Activated naive CD4-positive, alpha-beta T cell treated with Interleukin-2 at 50 U/mL for 16 hours (primary cell): Measurements from ENCODE around the gene OLFML1.

ENCODE experiments used
- DNase-seq: peaks from one replicate; pipeline ENCODE4 v3.0.0-alpha.2; 2020

Gene OLFML1

GRCh38 chr11:7485186-7486097, at the start of gene OLFML1:
TSS of gene OLFML1 (plus strand) at chr11:7485506. CDS start at chr11:7485876, 370 bp downstream.
- DNase-seq, result no peak

- no peak for DNase-seq
Measured at GRCh38 chr11:7436146-7436545, 49.2 kb upstream of the OLFML1 start.

DNA sequence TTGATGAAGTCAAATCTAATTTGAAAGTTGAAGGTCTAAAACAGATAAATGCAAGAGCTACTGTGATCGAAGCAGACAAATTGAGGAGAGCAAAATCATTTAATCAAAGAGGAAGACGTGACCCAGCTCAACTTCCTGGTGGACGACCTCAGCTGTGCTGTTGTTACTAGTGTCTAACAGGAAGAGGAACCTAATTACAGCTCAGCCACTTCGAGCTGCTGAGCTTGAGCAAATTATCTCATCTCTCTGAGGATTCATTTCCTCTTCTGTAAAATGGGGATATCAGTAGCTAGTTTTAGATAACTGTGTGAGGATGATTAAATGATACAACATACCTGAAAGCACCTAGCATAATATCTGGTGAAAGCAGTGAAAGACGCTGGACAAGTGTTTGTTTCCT, 48.6 kb upstream of the OLFML1 start:
- no peak for DNase-seq

DNA sequence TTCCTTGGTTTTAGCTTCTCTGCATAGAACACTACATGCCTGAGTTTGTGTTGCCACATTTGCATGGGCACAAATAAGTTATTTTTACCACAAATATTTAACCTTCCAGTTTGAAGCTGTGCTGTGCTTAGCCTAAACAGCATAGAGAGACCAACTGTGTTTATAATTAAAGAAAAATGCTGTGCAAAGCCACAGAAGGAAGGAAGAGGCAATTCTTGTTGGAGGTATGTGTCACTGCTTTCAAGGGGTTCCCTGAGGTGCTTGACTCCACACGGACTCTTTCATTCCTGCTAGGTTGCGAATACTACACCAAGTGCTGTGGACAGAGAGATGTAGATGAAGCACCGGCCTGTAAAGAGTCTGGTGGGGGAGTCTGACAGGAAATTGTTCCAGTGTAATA, 47.6 kb upstream of the OLFML1 start:
- no peak for DNase-seq

DNA sequence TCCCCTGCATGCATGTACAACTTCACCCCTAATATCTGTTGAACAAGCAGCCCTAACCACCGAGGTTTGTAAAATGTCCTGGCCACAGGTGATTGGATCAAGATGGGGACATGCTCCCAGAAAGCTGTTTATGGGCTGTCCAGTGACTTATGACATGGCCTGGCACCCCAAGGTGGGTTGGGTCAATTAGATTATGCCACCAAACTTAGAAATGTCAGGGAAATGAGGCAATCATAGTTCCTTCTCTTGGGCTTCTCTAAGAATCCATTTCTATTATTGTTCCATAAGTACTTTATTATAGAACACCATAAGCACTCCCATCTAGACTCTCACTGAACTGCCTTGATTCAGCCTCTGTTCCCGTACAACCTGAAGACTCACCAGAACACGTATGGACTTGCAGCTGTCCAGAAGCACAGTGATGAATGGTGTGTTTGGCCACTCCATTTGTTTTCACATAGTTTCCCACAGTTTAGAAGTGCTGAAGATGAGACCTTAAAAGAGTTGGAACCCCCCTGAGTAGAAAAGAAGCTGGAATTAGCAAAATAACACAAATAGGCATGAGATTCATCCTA, 45.5 kb upstream of the OLFML1 start:
- DNase-seq, result no peak

- peak; percentile 71 for DNase-seq
Measured at GRCh38 chr11:7442588-7443215, 42.6 kb upstream of the OLFML1 start.

DNA sequence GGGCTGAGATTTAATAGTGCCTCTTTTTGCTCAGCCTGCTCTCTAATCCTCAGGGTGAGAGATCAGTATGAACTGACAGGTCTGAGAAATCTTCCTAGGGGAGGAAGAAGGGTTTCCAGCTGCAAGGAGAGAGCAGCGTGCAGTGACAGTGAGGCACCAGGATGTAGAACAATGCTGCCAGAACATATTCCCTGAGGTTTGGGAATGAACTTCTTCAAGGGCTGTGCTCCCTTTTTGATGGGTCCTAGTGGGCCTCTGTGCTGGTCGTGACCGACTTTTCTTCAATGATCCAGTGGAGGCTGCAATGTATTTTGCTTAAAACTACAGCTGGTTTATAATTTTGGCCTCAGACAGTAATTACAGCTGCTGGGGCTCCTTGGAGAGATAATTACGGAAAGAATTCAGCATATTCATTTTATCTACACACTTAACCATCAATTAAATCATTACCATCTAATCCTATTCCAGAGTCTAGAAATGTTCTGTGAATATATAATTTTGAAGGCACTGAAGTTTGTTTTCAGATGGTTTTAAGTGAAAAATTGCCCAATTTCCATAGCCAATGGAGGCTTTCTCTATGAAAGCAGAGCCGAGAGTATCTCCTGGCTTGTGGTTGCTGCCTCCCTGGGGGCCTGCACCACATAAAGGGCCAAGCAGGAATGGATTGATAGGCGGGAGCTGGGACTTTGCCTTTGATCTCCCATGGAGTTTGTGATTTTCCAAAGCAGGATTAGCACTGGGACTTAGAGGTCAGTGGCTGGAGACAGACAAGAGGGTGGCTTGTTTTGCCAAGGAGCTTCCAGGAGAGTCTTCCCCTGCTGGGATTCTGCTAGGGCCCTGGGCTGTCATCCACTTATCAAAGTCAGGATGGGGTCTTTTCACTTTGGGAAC, 41.0 kb upstream of the OLFML1 start:
- no peak for DNase-seq

- DNase-seq, result no peak
Measured at GRCh38 chr11:7445564-7445963, 39.7 kb upstream of the OLFML1 start.

- DNase-seq, result no peak
Measured at GRCh38 chr11:7448201-7448600, 37.1 kb upstream of the OLFML1 start.

DNA sequence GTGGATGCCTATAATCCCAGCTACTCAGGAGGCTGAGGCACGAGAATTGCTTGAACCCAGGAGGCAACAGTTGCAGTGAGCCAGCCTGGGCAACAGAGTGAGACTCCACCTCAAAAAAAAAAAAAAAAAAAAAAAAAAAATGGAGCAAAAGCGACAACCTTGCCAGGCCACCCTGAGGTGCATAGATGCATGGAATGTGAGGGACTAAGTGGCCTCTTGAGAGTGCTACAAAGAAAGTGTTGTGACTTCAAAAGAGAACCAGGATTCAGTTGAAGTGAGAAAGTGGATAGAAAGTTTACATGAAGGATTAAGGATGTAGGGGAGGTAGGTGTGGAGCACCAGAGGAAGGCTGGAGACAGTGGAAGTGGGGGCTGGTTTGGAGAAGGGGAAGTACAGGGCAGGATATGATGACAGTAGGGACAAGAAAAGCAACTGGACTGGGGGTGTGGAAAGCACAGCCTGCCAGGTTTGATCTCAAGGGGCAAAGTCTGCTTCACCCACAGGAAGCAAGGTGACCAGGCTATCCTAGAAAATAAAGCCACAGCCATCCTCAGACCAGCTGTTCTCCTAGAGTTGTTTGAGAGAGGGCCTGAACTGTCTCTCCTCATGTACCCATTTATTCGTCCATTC, 36.0 kb upstream of the OLFML1 start:
- no peak for DNase-seq

DNA sequence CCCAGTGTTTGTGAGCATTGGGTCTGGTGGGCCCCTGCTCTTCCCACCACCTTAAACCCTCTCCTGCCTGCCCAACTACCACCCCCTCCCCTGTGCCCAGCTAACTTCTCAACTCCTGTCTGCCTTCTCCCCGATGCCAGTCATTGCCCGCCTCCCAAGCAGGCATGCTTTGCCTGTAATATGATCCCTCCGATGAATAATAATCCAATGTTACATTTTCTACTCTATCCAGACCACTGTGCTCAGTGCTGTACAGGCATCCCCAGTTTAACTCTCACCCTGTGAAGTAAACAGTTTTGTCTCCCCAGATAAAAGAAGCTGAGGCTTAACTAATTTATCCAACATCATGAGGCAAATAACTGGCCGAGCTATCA, 35.5 kb upstream of the OLFML1 start:
- no peak for DNase-seq

- DNase-seq, result no peak
Measured at GRCh38 chr11:7450836-7451235, 34.5 kb upstream of the OLFML1 start.

GRCh38 chr11:7451520-7451919, 33.8 kb upstream of the OLFML1 start:
- no peak for DNase-seq

GRCh38 chr11:7451952-7452494, 33.3 kb upstream of the OLFML1 start:
- no peak for DNase-seq

DNA sequence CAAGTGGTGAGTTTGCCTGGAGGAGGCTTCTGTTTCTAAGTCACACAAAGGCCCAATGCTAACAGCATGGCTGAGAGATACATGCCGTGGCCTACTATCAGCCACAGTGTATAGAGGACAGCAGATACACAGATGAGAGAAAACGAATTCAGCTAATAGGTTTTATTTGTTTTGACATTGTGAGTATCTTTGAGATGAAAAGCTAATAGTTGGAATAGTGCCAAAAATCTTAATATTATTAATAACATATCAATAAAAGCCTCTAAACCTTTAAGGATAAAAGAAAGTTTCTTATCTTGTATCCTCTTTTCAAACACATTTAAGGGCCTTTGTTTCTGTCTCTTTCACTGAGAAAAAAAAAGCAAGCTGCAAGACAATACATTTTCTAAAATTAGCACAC, 30.5 kb upstream of the OLFML1 start:
- DNase-seq, result no peak

- no peak for DNase-seq
Measured at GRCh38 chr11:7457211-7457610, 28.1 kb upstream of the OLFML1 start.

GRCh38 chr11:7462706-7463105, 22.6 kb upstream of the OLFML1 start:
- no peak for DNase-seq

DNA sequence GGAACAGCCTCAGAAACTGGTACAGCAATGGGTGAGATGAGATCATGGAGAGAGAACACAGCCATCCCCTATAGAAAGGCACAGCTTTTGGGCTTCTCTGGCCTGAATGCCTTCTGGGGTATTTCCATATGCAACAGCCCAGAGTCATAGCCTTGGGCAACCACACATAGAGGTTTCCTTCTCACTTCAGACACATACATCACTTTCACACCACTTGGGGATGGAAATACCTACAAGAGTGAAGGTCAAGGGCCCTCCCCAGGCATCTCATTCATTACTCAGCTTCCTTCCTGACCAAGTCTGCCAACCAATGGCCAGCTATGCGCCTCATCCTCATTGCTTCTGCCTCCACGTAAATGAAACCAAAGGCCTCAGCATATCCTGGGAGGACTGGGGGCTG, 17.7 kb upstream of the OLFML1 start:
- DNase-seq, result no peak

DNA sequence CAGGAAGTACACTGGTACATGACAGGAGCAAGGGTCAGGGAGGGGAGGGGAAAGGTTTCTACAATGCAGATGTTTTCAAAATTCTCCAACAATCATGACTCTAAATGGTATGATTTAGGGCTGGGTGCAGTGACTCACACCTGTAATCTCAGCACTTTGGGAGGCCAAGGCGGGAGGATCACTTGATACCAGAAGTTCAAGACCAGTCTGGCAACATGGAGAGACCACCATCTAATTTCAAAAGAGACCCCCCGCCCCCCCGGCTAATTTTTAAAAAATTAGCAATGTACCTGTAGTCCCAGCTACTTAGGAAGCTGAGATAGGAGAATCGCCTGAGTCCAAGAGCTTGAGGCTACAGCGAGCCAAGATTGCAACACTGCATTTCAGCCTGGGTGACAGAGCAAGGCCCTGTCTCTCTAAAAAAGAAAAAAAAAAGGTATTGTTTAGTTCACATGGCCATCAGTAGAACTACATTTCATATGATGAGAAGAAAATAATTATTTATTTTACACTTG, 15.9 kb upstream of the OLFML1 start:
- DNase-seq, result no peak

- DNase-seq, result no peak
Measured at GRCh38 chr11:7471071-7471470, 14.2 kb upstream of the OLFML1 start.

DNA sequence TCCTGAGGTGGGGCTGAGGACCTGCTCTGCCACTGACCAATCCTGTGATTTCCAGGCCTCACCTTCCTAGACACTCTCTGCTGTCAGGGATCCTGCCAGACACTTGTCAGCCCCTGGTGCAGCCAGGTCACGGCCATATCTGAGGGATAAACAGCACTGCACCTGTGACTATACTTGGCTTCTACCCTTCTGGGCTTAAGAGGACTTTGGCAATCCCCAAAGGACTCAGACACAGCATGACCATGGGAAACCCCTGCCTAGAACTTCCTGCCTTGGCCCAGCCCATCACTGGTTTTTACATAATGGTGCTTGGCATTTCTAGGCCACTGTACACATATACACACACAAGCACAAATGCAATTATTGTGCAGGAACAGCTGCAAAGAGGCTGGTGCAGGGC, 11.6 kb upstream of the OLFML1 start:
- DNase-seq, result no peak

DNA sequence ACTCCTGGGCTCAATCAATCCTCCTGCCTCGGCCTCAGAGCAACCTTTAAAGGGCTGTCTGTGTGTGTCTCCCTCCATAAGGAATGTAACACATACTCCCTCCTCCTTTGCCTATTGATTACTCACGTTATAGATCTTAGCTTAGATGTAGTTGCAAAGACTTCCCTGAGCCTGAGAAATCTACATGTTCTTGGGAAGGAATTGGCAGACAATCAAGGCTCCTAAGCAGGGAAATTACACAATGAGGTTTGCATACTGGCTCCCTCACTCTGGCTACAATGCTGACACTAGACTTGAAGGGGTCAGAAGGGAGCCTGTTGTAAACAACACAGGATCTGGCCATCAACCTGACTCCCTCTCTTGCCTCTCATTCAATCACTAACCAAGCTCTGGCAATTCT, 5.2 kb upstream of the OLFML1 start:
- DNase-seq, result no peak
